Prostate gland (tissue), 2 donors: Measurements from ENCODE around the gene NKX2-2. TPM values are rescaled to one million over a fixed set of nuclear protein-coding genes. Genes with fewer than 3 reads are reported as not detected.

Experiments used
- DNase-seq: peaks from one replicate; pipeline ENCODE4 v3.0.0-alpha.2; 2019; ENCODE audit warnings: low spot score
- H3K27ac ChIP-seq, 2 donors: fragments of 200-600 bp; sonication (generic); 2 replicates each; pipeline ENCODE4 v1.5.1; 2017 to 2019
- H3K27me3 ChIP-seq: fragments of 200-600 bp; sonication (generic); replicated peaks from 2 replicates; pipeline ENCODE4 v1.5.1; 2019; ENCODE audit not compliant: insufficient read depth
- H3K36me3 ChIP-seq, 2 donors: fragments of 200-600 bp; sonication (generic); 1 replicate in 1 of 2; 2 replicates in 1 of 2; pipeline versions ENCODE4 v1.5.1 to v1.8.1; 2017 to 2019
- H3K4me1 ChIP-seq: fragments of 200-600 bp; sonication (generic); replicated peaks from 2 replicates; pipeline ENCODE4 v1.5.1; 2019
- H3K4me3 ChIP-seq, 2 donors: fragments of 200-600 bp; sonication (generic); 2 replicates each; pipeline ENCODE4 v1.5.1; 2017 to 2019
- H3K9me3 ChIP-seq: fragments of 200-600 bp; sonication (generic); 2 replicates; pipeline ENCODE4 v1.5.1; 2017
- POLR2A ChIP-seq: fragments of 450-650 bp; IDR thresholded peaks from one replicate; pipeline ENCODE4 v1.6.1; 2016; ENCODE audit warnings: antibody characterized with exemption, mild to moderate bottlenecking
- POLR2AphosphoS5 ChIP-seq: sonication (generic); formaldehyde crosslinking; IDR thresholded peaks from one replicate; pipeline ENCODE4 v1.6.1; 2017; ENCODE audit warnings: antibody characterized with exemption
- WGBS: methylation state at CpG from one replicate; pipeline ENCODE4 v1.1.5; 2018; 5-methylcytosine and 5-hydroxymethylcytosine counted together
- intact Hi-C: fragments of 100-400 bp; cut with DNase I; formaldehyde crosslinking; loops from one replicate; pipeline ENCODE4 v1.14.2; 2022
- total RNA-seq, 2 donors: library from RNA; depleted of rRNA; stranded (reverse); fragments of >200 nt; gene quantifications; one replicate each; pipeline ENCODE4 v1.1.0, GENCODE V29; 2016
- TF ChIP-seq, protein P1 (sequence below), 4 experiments: fragments of 200-600 bp in 2 of 4; fragments of 450-650 bp in 2 of 4; sonication (generic) in 2 of 4; IDR thresholded peaks; 1 replicate in 3 of 4; 2 replicates in 1 of 4; pipeline ENCODE4 v1.5.1; 2016 to 2019; ENCODE audit warnings: antibody characterized with exemption in 4 of 4, mild to moderate bottlenecking in 2 of 4, moderate library complexity in 2 of 4

NKX2-2 gene
- total RNA-seq, 2 donors from 2014 or later: 0.14 TPM; not detected in 1

DNA sequence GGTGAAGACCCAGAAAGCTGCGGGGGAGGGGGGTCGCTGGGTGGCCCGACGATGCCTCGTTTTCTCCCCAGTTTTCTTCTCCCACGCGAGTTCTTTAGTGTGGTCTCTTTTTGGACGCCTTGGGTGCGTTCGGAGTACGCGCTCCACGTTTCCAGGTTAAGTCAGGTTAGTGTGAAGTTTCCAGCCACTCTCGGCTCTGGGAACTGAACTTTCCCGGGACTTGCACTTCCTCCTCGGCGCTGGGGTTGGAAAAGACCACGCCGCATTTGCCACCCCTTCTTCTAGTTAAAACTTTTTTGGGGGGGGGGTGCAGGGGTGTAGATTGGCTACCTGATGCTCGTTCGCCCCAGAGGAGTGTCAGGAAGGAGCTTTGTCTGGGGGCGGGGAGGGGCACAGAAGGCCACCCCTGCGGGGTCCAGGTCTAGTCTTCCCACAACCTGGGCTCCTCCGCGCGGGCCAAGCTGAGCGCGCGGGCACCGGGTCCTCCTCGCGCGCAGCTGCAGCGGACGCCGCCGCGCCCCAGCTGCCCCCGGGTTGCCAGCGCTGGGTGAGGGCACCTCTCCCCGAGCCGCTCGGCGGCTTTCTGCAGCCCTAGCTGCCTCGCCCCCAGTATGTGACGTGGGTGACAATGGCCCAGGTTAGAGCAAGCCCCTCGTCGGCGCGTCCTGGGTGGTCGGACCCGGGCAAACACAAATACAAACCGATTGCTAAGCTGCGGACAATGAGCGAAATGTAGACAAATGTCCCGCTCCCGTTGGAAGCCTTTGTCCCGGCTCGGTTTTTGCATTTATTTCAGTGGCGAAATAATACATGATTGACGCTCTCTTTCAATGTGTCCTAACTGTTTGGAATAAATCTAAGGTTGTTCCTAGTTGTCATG is 1.7 kb upstream of the NKX2-2 start:
- WGBS: 4% methylated on average over 61 of the region's 61 CpGs
- Histone ChIP-seq H3K36me3 (no peaks in the 10 kb centered on the region), H3K27ac (no peak overlapping the region), H3K4me1 (no peaks in the 10 kb centered on the region), H3K4me3 (no peak overlapping the region), H3K27me3 (peaks cover 68% of the 10 kb centered on the region), H3K9me3 (no peaks in the 10 kb centered on the region)
- TF ChIP-seq POLR2A (no peak), POLR2AphosphoS5 (no peak)
- TF ChIP-seq, protein P1, sequence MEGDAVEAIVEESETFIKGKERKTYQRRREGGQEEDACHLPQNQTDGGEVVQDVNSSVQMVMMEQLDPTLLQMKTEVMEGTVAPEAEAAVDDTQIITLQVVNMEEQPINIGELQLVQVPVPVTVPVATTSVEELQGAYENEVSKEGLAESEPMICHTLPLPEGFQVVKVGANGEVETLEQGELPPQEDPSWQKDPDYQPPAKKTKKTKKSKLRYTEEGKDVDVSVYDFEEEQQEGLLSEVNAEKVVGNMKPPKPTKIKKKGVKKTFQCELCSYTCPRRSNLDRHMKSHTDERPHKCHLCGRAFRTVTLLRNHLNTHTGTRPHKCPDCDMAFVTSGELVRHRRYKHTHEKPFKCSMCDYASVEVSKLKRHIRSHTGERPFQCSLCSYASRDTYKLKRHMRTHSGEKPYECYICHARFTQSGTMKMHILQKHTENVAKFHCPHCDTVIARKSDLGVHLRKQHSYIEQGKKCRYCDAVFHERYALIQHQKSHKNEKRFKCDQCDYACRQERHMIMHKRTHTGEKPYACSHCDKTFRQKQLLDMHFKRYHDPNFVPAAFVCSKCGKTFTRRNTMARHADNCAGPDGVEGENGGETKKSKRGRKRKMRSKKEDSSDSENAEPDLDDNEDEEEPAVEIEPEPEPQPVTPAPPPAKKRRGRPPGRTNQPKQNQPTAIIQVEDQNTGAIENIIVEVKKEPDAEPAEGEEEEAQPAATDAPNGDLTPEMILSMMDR (IDR thresholded peaks at IDR 0.05): no peak
- intact Hi-C loops: no loop called here
- DNase-seq: no peak

DNA sequence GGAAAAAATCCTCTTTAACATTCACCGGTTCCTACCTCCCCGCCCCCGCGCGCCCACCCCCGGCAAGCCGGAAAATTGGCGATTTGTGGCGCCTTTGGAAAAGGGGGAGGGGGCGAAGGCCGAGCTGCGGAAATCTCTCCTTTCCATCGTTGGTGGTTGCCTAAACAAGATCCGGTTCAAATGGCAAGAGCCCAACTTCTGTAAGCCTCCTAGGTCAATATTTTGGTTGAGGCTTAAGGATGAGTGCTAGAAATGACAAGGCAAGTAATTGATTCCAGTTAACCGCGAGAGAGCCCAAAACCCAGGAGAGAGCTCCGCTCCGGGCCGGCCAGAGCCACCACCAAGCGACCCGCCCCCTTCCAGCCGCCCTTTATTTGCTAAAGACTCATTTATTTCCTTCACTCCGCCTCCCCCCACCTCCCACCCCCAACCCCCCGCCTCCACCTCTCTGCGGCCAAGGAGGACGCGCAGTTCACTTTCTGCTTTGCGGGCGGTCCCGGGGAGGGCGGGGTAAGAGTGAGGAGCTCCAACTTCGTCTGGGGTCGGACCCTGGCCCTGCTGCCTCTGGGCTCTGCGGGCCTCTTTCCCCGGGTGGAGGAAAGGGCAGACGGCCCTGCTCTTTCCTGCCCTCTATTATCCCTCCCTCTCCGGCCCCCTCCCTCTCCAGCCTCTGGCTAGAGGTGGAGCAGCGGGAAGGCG is 838 bp upstream of the NKX2-2 start:
- WGBS: 3% methylated on average over 36 of the region's 39 CpGs
- Histone ChIP-seq H3K4me1 (no peaks in the 10 kb centered on the region), H3K27me3 (peaks cover 66% of the 10 kb centered on the region), H3K36me3 (no peaks in the 10 kb centered on the region), H3K4me3 (no peak overlapping the region), H3K9me3 (no peaks in the 10 kb centered on the region), H3K27ac (no peak overlapping the region)
- intact Hi-C loops: no loop called here
- DNase-seq: no peak
- TF ChIP-seq POLR2AphosphoS5 (no peak), POLR2A (no peak)
- TF ChIP-seq, protein P1 (IDR thresholded peaks at IDR 0.05): no peak

DNA sequence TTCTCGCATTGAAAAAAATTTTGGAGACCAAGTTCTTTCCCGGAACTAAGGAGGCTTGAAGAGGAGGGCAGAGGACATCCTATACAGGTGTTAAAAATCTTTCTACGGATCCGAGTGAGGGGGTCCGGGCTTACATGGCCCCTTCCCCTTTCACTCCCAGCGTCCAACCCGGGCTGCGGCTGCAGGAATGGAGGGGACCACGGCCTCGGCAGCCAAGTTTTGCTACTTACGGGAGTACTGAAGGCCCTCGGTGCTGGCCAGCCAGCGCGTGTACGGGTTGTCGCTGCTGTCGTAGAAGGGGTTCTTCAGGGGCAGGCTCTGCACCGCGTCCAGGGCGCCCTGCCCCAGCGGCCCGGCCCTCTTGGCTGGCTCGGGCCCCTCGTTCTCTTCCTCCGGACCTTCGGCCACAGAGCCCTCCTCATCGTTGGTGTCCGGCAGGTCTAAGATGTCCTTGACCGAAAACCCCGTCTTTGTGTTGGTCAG is 642 bp downstream of the NKX2-2 start:
- TF ChIP-seq, protein P1 (IDR thresholded peaks at IDR 0.05): no peak
- no peak for TF ChIP-seq POLR2A
- TF ChIP-seq POLR2AphosphoS5: no peak
- peaks cover 72% of the 10 kb centered on the region for H3K27me3 ChIP-seq
- H3K4me1 ChIP-seq: no peaks in the 10 kb centered on the region
- no peaks in the 10 kb centered on the region for H3K36me3 ChIP-seq
- WGBS: 4% methylated on average over 30 of the region's 30 CpGs
- no peak overlapping the region for H3K27ac ChIP-seq
- DNase-seq: no peak
- intact Hi-C loops: no loop called here
- no peaks in the 10 kb centered on the region for H3K9me3 ChIP-seq
- no peak overlapping the region for H3K4me3 ChIP-seq

DNA sequence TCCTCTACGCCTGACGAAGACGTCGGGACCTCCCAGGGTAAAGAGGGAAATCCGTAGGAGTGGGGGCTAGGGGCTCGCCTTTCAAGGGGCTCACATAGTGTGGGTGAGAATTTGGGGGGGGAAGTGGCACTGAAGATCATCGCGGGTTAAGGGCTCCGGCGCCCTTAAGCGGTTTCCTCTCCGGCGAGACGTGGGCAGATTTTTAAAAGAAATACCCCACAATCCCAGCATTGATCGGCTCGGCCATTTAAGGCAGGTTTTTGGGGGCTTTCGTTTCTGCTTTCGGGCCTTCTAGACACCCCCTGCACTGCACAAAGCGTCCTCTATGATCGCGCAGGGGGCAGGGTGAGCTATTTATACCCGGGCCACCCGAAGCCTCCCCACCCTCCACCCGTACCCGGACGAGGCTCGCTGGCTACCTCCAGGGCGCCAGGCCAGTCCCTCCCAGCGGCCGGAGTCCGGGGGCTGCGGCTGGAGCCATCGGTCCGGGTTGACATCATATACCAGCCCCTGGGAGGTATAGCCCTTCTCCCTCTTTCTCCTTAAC is 1.2 kb downstream of the NKX2-2 start:
- TF ChIP-seq, protein P1 (IDR thresholded peaks at IDR 0.05): no peak
- TF ChIP-seq POLR2A (no peak), POLR2AphosphoS5 (no peak)
- Histone ChIP-seq H3K27me3 (peaks cover 71% of the 10 kb centered on the region), H3K36me3 (no peaks in the 10 kb centered on the region), H3K4me1 (no peaks in the 10 kb centered on the region), H3K9me3 (no peaks in the 10 kb centered on the region), H3K4me3 (no peak overlapping the region), H3K27ac (no peak overlapping the region)
- intact Hi-C loops: no loop called here
- WGBS: 1% methylated on average over 34 of the region's 34 CpGs
- DNase-seq: no peak
